Medulla oblongata (tissue), 1 donor: ENCODE measurements around the gene ENTPD2.

Source experiments
- DNase-seq: peaks from one replicate; pipeline ENCODE4 v3.0.0-alpha.2; 2015; ENCODE audit errors: extremely low spot score

Gene ENTPD2

DNA sequence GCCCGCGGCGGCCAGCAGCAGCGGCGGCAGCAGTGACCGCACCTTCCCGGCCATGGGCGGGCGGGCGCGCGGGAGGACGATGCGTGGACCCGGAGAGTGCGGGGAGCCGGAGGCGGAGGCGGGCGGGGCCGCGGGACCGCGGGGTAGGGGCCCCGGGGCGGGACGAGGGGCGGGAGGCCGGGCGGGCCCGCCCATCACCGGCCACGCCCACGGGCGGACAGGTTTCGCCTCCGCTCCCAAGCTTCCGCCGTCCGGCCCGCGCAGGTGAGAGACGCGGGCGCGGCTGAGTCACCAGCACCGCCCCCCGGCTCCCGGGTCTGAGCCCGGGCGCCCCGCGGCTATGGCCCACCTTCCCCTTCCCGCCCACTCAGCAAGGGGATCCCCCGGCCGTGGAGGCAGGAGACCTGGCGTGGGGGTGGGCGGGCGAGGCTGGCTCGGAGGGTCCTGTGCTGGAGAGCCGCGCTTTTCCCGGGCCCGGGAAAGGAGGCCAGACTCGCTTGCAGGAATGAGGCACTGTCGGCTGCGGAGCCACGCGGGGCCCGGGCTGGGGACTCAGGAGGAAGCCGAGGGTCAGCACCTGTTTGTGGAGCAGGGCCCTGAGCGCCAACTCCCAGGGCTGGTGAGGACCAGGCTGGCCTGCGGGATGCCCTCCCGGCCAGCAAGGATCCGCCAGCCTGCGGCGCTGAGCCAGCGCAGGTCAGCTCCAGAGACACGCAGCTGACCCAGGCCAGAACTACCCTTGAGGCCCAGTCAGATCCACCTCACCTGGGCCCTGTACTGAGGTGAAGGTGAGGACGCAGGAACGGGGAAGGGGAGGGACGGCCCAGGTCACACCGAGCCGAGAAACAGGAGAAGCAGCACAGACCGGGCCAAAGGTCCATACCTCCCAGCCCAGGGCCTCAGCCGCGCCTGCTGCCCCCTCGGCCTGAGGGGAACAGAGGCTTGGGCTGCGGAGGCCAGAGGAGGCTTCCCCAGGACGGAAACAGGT lies at the start of gene ENTPD2:
TSS of gene ENTPD2 (minus strand) at position 118 of the 988 bp plus-strand sequence. CDS start at position 54, 64 bp downstream.
- no peak for DNase-seq

- no peak for DNase-seq
Measured at GRCh38 chr9:137103206-137103999, 49.5 kb upstream of the ENTPD2 start.

DNA sequence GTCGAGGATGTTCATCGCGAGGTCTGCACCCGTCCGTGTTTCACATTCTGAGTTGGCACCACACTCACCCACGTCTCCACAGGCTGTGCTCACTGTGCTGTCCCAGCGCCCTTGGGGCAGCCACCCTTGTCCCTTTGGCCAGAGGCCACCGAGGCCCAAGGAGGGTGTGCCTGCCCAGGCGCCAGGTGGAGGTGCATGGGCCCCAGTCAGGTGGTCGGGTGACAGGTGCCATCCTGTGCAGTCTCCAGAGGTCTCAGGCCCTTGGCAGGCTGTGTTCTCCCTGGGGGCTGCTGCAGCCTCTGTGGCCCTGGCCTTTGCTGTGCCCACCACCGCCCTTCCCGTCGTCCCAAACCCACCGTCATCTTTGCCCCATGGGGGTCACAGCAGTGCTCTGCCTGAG lies 45.4 kb upstream of the ENTPD2 start:
- DNase-seq, result no peak

DNA sequence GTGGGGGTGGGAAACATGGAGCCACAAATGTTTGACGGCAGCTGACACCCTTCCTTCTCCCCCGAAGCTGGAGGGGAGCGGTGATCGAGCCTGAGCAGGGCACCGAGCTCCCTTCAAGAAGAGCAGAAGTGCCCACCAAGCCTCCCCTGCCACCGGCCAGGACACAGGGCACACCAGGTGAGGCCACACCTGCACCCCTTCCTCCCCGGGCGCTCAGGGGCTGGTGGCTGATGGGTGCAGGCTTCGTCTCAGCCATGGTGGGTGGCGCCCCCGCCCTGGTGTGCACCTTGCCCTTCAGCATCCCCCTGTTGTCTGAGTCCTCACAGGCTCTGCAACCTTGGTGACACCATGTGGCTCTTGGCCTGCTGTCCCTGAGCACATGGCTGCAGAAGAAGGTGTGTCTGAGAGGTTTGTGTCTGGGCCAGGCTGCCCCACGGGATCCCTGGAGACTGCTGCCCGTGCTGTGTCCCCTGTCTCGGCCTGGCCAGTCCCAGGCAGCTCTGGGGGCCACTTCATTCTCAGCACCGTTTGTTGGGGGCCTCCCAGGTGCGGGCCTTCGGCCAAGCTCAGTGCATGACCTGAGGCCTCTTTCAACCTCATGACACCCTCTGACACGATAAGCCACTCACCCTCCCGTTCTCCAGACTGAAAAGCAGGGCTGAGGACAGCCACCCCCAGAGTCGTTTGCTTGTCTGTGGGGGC lies 44.1 kb upstream of the ENTPD2 start:
- no peak for DNase-seq

GRCh38 chr9:137096785-137097546 lies 43.1 kb upstream of the ENTPD2 start:
- no peak for DNase-seq

DNA sequence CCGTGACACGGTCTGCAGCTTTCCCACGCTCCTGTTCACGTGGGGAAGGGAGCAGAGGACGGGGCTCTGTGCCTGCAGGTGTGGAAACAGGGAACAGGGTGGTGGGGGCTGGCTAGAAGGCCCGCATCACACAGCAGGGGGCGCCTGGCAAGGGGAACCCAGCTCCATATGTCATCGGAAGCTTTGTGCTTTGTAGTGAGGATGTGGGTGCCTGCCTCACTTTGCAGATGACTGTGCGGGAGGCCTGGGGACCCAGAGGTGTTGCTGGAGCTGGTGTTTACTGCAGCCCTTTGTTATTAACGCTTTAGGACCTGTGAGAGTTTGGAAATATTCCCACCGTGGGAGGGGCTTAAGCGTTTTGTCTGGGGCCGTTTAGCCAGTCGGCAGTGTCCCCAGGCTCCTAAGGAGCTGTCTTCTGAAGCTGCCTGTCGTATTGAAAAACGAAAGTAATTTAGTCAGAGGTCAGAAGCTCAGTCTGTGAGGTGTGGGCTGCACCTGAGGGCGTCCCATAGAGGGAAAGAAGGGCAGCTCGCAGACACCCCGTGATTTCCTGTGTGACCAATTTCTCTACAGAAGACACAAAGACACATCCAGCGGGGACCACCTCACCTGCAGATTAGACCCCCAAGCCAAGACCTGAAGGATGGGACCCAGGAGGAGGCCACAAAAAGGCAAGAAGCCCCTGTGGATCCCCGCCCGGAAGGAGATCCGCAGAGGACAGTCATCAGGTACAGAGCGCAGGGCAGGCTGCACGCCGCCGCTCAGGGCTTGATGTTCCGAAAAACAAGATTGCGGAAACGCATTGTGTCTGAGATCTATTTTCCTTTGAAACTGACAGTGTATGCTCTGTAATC lies 42.0 kb upstream of the ENTPD2 start:
- DNase-seq, result no peak

DNA sequence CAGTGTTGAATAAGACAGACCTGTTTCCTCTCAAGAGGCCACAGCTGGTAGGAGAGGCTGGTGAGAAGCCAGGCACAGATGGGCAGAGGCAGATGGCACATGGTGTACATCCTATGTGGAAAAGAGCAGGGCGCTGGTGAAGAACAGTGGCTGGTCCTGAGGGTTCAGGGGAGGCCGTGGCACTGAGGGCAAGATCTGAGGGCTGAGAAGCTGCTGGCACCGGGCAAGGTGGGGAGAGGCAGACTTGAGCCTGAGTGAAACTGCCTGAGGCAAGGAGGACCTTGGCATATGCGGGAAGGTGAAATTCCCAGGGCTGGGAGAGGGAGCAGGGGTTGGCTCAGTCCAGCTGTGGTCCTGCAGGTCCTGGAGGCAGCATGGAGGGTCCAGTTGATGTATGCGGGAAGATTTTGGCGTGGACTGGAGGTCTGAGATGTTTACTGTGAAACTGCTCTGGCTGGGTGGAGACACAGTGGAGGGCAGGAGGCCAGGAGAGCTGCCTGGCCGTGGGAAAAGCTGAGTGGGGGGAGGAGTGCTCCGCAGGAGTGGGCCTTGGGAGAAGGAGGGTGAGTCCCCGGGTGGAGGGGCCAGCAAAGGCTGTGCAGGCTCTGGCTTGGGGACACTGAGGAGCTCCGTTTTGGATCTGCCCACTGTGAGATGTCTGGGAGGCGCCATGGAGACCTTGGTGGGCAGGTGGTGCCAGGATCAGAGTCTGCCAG lies 35.5 kb upstream of the ENTPD2 start:
- DNase-seq, result no peak

- DNase-seq, result no peak
Measured at GRCh38 chr9:137088121-137088520, 34.3 kb upstream of the ENTPD2 start.

GRCh38 chr9:137087409-137087925 lies 33.6 kb upstream of the ENTPD2 start:
- no peak for DNase-seq

GRCh38 chr9:137086531-137087408 lies 32.9 kb upstream of the ENTPD2 start, which contains the start of gene MAN1B1:
MAN1B1 (plus strand) TSS chr9:137086985; CDS start chr9:137087000, 15 bp downstream.
- DNase-seq, result peak; percentile 97

DNA sequence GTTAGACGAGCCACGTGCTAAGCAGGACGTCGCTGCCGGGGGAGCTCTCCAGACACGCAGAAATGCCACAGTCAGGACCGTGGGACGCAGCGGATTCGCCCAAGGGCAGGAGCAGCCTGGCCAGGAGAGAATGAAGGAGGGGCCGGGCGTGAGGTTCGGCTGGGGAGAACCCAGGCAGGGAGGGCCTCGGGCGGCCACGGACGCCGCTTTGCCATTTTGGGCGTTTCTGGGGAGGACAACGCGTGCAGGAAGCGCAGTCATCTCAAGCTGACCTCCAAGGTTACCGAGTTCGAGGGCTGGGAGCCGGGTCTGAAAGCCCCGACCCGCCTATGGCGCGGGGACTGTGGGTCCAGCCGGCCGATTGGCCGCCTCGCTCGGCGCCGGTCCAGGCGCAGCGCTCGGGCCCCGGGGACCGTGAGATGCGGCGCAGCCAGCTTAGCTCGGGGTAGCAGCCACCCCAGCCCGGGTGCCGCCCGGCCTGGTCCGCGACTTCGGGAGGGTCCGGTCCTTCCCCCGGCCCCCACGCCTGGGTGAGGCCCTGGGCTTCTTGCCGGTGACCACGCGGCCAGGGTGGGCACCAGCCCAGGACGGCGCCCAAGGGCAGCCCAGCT lies 32.2 kb upstream of the ENTPD2 start:
- no peak for DNase-seq

- no peak for DNase-seq
Measured at GRCh38 chr9:137084526-137084925, 30.7 kb upstream of the ENTPD2 start.

DNA sequence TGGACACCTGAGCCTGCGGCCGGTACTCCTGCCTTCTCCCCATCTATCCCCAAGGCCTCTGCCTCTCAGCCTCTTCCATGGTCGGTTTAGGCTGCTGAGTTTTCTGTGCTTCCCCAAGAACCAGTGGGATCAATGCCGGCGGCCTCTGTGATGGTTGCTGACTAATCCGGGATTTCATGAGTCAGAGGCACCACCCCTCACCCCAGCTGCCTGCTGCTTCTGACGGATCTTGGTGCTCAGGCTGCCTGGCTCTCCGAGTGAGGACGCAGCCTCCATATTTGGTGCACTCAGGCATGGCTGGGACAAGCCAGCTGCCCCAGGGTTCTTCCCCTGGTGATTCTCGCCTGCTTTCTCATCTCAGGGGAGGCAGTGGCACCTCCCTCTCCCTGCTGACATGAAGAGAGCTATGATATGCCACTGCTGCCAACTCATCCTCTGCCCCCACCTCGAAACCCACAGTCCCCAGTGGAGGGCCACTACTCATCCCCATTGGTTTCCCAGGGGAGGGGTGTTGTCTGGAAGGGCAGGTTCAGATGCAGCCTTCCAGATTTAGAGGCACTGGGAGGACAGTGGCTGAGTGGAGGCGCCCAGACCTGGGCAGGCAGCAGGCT lies 29.6 kb upstream of the ENTPD2 start:
- no peak for DNase-seq

- no peak for DNase-seq
Measured at GRCh38 chr9:137082925-137083290, 29.0 kb upstream of the ENTPD2 start.

DNA sequence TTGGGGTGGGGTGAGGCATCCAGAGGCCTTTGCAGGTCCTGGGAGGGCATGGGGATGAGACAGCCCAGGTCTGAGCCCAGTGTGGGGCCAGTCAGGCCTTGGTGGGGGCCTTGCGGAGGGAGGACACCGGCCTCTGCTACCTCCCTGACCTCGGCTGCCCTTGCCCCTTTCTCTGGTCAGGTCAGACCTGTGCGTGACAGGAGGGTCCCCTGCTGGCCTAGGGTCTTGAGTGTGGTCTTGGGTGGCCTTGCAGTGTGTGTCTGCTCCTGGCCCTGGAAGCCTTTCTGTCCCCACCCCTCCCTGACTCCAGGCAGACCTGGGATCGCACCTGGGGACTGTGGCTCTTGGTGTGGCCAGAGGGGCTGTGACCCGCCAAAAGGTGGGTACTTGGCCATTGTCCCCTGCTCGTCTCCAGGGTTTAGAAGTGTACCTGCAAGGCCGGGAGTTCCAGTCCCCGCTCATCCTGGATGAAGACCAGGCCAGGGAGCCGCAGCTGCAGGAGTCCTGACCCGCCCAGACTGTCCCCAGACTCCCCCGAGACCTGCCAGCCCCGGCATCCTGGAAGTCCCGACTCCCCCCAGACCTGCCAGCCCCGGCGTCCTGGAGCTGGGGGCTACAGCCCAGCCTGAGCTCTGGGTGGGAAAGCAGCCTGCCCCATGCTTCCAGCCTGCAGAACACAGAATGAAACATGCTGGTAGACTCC lies 28.5 kb upstream of the ENTPD2 start:
- no peak for DNase-seq

GRCh38 chr9:137080260-137081122 lies 26.6 kb upstream of the ENTPD2 start:
- no peak for DNase-seq
